ENCODE data around the gene LRRC55.

DNA sequence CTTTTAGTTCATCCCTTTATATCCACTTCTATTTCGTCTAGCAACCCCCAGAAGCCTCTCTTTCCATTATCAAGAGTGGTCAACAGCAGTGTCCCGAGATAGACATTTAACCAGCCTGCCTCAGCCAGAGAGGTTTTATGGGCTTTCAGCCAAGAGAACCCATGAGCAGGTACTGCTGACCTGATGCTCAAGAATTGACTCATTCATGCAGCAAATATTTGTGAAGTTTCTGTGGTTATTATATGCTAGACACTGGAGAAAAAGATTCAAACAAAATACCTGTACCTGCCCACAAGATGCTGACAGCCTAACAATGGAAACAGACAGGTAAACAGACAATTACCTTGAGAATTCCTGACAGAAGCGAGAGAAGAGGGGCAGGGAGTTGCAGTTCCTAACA lies 9.7 kb upstream of the LRRC55 start:
- TF ChIP-seq, protein P1, sequence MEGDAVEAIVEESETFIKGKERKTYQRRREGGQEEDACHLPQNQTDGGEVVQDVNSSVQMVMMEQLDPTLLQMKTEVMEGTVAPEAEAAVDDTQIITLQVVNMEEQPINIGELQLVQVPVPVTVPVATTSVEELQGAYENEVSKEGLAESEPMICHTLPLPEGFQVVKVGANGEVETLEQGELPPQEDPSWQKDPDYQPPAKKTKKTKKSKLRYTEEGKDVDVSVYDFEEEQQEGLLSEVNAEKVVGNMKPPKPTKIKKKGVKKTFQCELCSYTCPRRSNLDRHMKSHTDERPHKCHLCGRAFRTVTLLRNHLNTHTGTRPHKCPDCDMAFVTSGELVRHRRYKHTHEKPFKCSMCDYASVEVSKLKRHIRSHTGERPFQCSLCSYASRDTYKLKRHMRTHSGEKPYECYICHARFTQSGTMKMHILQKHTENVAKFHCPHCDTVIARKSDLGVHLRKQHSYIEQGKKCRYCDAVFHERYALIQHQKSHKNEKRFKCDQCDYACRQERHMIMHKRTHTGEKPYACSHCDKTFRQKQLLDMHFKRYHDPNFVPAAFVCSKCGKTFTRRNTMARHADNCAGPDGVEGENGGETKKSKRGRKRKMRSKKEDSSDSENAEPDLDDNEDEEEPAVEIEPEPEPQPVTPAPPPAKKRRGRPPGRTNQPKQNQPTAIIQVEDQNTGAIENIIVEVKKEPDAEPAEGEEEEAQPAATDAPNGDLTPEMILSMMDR (IDR thresholded peaks at IDR 0.05), result no peak
- no peak for TF ChIP-seq POLR2AphosphoS5 (IDR thresholded peaks at IDR 0.05)
- TF ChIP-seq POLR2A (IDR thresholded peaks at IDR 0.05), result no peak
